Measurements from ENCODE around the gene MRPL10. TPM values are rescaled to one million over a fixed set of nuclear protein-coding genes. Genes with fewer than 3 reads are reported as not detected.

The MRPL10 gene
- total RNA-seq, 1 experiment from 2014 or later = 112 TPM

- Histone ChIP-seq H3K27ac (ENCODE audit: low read depth, low read length) (no peak overlapping the region), H3K4me3 (replicated peaks in 1 of 2; ENCODE audit: low read depth in 1 of 2, low read length in 2 of 2) (no peak overlapping the region), H3K9ac (ENCODE audit: low read length) (no peak overlapping the region), H2AFZ (ENCODE audit: low read depth, low read length, poor library complexity, severe bottlenecking) (no peak overlapping the region), H3K4me1 (ENCODE audit: control insufficient read depth in 1 of 2, insufficient read depth in 2 of 2, low read length in 2 of 2) (peaks cover 0 to 4% of the 10 kb centered on the region in 2 experiments; a peak in 1 of 4 replicates), H3K36me3 (ENCODE audit: control insufficient read depth in 1 of 2, insufficient read depth in 2 of 2, low read length in 2 of 2) (no peaks in the 10 kb centered on the region), H3K27me3 (ENCODE audit: insufficient read depth, low read length) (peaks cover 55% of the 10 kb centered on the region), H3K4me2 (ENCODE audit: low read length) (peak overlapping the region; percentile 25), H3K9me3 (ENCODE audit: control insufficient read depth in 1 of 2, insufficient read depth in 1 of 2, low read depth in 1 of 2, low read length in 2 of 2) (no peaks in the 10 kb centered on the region), H3K79me2 (ENCODE audit: insufficient read depth, low read length) (no peaks in the 10 kb centered on the region), H4K20me1 (ENCODE audit: insufficient read depth) (no peaks in the 10 kb centered on the region), H3K9me2 (ENCODE audit: insufficient read depth) (no peaks in the 10 kb centered on the region)
- ChIA-PET POLR2A (interaction anchor here (0.7 kb wide), 1 partner anchor 12 kb away, joined by 3 read pairs; no protein-coding TSS in a partner anchor), RAD21 (ENCODE audit: low non-redundant PET in 1 of 2, low total read pairs in 2 of 2, uncharacterized antibody in 2 of 2, unreplicated experiment in 2 of 2) (no interaction called here), CTCF (no interaction called here)
- DNase-seq (ENCODE audit: low read depth, low spot score) = no peak
- TF ChIP-seq CBX3 (IDR thresholded peaks at IDR 0.05; ENCODE audit: low read depth) (no peak), CTCF (IDR thresholded peaks at IDR 0.05 in 2 of 3, conservative IDR thresholded peaks at IDR 0.05 in 1 of 3; ENCODE audit: borderline replicate concordance in 1 of 3, insufficient read depth in 1 of 3, low read depth in 2 of 3, low read length in 2 of 3) (peak in 2 of 3 experiments; percentile 39 to 42; a peak in 4 of 6 replicates), SP1 (IDR thresholded peaks at IDR 0.05; ENCODE audit: low read depth) (no peak), REST (IDR thresholded peaks at IDR 0.05; ENCODE audit: low read depth) (no peak), EZH2 (IDR thresholded peaks at IDR 0.05) (no peak), MAX (IDR thresholded peaks at IDR 0.05) (peak; percentile 45; the same call in 1 of the 2 replicates), SIN3A (IDR thresholded peaks at IDR 0.05; ENCODE audit: low read depth) (no peak), POLR2A (IDR thresholded peaks at IDR 0.05; ENCODE audit: borderline replicate concordance, extremely low read depth, insufficient read depth, insufficient read length) (no peak), RAD21 (IDR thresholded peaks at IDR 0.05; ENCODE audit: low read depth) (peak; percentile 56)
- intact Hi-C loops (cut with micrococcal nuclease) = loop anchor here (5.0 kb wide), 1 partner anchor 38 kb away; no protein-coding TSS in a partner anchor
- BruUV-seq (replicated peaks) = no TSS peak
- ATAC-seq = peak; percentile 92
Observed at GRCh38 chr17:47789611-47790561, 41.5 kb downstream of the MRPL10 start.

Data from HCT116 (cell line).